Limb (tissue), 2 donors: ENCODE results near the gene ZNF595.
"Not testable (repeated sequence)": the region's sequence is repeated elsewhere in the genome, so short reads cannot be mapped to it uniquely, and the experiment has no call there.

ENCODE experiments used
- DNase-seq, 2 donors: peaks; one replicate each; pipeline ENCODE4 v3.0.0-alpha.2; 2016; ENCODE audit errors: extremely low spot score in 2 of 2

The ZNF595 gene

DNA sequence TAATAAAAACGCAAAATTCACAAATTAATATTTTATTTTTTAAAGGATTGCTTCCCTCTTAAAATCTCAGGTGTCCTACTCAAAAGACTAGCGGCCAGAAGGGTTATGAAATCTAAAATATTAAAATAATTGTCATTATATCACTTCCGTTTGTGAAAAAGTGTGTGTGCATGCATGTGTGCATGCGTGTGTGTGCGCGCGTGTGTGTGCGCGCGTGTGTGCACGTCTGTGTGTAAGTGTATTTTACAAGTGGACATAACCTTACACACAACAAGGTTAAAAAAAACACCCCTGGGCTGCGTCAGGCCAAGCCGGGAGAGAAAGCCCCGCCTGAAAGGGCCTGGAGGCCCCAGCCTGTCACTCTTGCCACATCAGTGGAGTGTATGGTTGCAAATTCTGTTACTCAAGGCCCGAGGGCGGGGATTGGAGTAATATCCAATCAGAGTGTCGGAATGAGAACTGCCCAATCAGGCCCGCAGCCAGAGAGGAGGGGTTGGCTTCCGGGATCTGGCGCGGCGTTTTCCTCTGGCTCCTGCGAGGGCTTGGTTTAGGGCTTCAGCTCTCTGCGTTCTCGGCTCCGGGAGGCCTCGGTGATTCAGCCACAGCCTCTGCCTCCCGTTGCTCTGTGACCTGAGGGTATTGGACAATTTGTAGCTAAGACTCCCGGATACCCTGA, at the start of gene ZNF595:
Gene ZNF595, plus strand, starts transcription at position 518 of the 676 bp plus-strand sequence. CDS start 168 bp downstream, outside the sequence.
- DNase-seq: not testable (repeated sequence)

DNA sequence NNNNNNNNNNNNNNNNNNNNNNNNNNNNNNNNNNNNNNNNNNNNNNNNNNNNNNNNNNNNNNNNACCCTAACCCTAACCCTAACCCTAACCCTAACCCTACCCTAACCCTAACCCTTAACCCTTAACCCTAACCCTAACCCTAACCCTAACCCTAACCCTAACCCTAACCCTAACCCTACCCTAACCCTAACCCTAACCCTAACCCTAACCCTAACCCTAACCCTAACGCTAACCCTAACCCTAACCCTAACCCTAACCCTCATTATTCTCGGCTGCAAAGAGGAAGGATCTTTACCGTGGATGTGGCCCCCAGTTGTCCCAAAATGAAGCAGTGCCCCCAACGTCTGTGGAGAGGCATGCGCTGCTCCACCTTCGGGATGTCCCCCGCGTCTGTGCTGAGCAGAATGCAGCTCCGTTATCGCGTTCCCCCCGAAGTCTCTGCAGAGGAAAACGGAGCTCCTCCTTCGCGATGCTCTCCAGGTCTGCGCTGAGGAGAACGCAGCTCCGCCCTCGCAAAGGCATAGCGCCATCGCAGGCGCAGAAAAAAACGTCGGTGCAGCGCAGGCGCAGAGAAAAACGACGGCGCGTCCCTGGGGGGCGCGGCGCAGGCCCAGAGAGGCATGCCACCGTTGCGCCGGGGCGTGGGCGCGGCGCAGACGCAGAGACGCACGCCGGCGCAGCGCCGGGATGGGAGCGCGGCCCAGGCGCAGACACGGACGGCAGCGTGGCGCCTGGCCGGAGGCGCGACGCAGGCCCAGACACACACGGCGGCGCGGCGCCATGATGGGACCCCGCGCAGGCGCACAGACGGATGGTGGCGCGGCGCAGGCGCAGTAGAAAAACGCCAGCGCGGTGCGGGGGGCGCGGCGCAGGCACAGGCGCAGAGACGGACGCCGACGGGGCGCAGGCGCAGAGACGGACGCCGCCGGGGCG, 42.9 kb upstream of the ZNF595 start:
- peak in 1 of 2 donors; percentile 31 for DNase-seq

DNA sequence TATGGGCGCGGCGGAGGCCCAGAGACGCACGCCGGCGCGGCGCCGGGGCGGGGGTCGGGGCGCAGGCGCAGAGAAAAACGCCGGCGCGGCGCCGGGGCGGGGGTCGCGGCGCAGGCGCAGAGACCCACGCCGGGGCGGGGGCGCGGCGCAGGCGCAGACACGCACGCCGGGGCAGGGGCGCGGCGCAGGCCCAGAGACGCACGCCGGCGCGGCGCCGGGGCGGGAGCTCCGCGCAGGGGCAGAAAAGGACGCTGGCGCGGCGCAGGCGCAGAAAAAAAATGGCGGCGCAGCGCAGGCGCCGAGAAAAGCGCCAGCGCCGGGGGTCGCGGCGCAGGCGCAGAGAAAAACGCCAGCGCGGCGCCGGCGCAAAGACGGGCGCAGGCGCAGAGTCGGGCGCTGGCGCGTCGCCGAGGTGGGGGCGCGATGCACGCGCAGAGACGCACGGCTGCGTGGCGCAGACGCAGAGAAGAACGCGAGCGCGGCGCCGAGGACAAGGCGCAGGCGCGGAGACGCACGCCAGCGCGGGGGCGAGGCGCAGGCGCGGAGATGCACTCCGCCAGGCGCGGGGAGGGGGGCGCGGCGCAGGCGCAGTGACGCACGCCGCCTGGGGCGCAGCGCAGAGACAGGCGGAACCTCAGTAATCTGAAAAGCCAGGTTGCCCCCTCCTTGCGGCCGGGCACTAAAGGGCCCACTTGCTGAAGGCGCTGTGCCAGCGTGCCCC, 41.9 kb upstream of the ZNF595 start:
- not testable (repeated sequence) for DNase-seq

DNA sequence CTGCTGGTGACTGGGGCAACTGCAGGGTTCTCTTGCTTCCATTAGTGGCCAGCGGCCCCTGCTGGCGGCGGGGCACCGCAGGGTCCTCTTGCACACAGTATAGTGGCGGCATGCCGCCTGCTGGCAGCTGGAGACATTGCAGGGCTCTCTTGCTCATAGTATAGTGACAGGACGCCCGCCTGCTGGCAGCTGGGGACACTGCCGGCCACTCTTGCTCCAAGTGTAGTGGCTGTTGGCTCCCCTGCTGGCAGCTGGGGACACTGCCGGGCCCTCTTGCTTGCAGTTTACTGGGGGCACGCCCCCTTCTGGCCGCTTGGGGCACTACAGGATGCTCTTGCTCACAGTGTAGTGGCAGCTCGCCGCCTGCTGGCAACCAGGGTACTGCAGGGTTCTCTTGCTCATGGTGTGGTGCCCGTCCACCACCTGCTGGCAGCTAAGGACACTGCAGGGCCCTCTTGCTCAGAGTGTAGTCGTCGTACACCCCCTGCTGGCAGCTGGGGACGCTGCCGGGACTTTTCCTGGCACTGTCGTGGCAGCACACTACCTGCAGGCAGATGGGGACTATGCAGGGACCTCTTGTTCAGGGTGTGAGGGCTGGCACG, 41.2 kb upstream of the ZNF595 start:
- DNase-seq: peak in 1 of 2 donors; percentile 32

DNA sequence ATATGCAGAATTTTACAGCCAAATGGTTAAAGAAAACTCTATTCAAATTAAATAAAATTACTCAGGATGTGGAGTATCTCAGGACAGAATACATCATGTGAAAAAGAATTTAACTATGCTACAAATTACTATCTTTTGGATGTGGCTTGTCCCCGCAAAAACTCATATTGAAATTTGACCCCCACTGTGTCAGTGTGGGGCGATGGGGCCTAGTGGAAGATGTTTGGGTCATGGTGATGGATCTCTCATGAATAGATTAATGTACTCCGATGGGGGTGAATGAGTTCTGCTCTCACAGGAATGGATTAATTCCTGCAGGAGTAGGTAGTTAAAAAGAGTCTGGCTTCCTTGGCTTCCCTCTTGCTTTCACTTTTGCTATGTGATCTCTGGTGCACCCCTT, 35.0 kb upstream of the ZNF595 start:
- DNase-seq: not testable (repeated sequence)

DNA sequence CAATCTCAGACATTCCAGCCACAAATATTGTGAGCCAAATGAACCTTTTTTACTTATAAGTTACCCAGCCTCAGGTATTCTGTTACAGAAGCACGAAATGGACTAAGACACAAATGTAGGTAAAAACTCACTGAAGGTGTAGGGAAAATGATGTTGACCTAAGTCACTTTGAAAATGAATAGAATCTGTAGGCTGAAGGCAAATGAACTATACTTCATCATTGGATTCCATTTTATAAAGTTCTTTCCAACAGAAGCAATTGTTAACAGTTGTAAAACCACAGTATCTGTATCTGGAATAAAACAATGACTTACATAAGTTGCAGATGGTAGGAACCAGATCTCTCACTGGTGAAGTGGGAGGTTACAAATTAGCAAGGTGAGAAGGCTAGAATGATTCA, 34.5 kb upstream of the ZNF595 start:
- DNase-seq: not testable (repeated sequence)

DNA sequence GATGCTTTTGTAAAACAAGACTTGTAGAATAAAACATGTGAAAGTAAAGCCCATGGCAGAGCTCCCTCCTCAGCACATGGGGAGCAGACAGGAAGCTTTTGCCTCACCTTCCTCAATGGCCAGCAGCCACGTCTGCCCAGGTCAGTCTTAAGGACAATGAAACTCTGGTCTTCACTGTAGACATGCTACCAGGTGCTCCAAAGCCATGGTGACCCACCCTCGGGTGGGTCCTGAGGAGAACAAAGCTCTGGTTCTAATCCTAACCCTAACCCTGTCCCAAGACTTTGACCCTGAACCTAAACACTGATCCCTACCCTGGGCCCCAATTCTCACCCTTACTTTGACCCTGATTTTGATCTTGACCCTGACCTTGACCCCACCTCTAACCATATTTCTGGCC, 30.2 kb upstream of the ZNF595 start:
- not testable (repeated sequence) for DNase-seq

DNA sequence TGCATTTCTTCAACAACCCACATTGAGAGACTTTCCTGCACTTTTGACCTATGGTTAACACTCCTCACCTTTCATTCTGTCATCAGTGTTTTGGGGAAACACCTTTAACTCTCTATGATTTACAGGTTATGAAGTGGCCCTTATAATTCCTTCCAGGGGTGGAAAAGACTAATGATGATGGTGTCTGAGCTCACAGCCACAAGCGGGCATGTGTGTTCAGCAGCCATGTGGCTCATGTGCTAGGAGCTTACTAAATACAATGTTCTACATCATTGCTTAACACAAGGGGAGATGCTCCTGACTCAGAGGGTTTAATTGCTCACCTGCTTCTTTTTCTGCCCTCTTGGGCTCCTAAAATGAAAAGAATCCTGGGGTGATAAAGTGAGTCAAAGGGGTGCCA, 28.8 kb upstream of the ZNF595 start:
- DNase-seq: not testable (repeated sequence)

DNA sequence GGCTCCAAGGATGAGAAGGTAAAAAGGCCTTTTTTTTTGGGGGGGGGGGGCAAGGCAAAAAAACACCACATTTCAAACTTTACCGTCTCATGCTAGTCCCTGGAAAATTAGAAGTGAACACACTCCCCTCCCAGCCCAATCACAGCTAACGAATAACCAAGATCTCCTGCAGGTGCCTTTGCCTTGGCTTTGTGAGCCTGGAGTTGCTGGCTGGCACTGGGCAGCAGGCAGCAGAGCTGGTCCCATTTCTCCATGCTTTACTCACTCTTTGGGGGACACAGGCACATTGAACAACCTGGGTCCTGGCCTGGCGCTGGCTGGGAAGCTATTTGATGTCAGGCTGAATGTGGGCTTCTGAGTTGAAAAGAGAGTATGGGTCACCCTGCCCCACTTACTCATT, 25.6 kb upstream of the ZNF595 start:
- DNase-seq: not testable (repeated sequence)

DNA sequence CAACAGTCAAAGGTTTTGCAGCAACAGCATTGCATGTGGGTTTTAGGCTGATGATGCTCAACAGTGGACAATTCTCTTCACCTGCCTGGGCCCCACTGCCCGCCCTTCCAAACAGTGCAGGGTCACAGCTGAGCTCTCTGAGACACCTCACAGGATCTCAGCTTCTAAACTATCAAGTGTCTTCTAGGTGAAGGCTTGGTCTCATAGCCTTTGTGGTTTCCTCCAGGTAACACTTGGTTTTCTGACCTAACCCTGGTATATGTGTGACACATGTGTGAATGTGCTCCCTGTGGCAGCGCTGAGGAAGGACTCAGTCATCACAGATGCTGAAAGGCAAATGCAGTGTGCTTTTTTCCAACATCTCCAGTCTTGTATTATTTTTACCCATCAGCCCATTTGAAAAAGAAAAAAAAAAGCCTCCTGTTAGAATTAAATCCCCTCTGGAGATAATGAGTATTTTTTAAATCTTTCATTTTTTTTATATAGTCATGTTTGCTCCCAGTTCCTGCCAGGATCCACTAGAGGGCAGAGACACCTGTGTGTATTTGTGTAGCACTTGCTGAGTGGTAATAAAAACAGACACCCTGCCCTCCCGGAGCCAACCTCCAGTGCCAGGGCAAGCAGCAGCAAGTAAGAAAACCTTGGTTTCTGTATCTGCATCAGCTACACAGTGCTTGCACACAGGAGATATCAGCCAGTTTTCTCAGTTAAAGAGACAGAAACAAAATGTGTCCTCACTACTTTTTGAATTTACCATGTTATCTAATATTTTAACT, 24.2 kb upstream of the ZNF595 start:
- not testable (repeated sequence) for DNase-seq

DNA sequence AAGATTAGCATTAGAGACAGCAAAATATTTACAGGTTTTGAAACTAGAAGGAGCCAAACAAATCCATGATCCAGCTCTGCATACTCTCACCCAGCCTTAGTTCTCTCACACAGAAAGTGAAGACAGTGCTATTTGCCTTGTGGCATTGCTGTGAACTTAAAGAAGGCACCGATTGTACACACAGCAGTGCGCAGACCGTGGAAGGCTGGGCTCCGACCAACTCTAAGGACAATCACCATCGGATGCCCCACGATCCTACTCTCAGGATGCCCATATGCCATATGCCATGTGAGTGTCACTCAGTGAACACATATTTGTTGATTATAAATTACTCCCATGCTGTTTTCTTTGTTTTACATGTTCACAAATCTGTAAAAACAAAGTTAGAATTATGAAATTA, 19.8 kb upstream of the ZNF595 start:
- DNase-seq: not testable (repeated sequence)

DNA sequence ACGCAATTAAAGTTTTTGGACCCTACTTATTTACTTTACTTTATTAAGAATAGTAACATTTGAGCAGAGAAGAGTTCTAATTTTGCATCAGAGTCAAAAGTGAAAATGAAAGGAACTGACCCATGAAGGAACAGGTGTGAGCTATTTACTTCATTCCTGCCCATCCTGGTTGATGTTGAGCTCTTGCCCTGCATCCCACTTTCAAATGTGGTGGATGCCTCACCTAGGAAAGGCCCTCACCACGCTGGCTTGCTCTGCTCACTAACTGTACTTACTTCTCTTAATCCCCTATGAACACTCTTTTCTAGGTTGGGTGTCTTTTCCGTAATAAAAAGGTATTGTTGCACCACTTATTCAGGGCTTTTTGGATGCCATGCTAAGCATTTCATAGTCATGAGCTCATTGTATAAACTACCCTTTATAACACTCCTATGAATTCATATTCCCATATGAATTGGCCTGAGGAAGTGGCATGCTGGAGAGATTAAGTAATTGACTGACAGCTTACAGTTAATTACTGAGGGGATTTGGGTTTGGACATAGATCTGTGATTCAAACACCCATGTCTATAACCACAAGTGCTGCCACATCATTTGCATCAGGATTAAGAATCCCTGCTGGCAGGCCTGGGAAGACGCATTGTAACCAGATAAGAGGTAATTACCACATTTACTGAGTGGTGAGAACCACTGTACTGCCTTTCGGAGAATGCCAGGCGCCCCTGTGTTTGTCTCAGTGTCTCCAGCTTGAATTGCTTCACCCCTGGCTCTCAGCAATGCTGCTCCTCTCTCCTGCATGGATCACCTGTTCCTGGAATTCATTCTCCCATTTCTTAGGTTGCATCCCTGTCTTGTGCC, 16.3 kb upstream of the ZNF595 start:
- DNase-seq: not testable (repeated sequence)

DNA sequence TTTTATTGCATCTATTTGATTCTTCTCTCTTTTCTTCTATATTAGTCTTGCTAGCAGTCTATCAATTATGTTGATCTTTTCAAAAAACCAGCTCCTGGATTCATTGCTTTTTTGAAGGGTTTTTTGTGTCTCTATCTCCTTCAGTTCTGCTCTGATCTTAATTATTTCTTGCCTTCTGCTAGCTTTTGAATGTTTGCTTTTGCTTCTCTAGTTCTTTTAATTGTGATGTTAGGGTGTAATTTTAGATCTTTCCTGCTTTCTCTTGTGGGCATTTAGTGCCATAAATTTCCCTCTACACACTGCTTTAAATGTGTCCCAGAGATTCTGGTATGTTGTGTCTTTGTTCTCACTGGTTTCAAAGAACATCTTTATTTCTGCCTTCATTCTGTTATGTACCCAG, 14.9 kb upstream of the ZNF595 start:
- DNase-seq: not testable (repeated sequence)

DNA sequence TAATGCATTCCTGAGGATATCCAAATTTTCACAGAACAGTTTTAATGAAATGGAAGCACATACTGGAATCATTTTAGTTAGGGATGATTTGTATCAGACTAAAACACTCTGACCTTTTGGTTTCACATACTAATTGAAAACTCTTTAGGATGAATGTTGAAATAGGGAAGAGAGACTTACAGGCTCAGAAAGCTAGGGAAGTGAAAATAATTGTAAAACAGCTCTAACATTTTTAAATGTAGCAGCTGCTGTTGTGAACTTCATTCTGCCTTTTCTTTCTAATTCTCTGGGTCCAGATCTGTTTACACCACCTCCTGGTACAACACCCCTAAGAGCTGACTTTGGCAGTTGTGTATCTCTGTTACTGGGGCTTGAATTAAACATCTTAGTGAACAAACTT, 9.7 kb upstream of the ZNF595 start:
- DNase-seq: not testable (repeated sequence)

DNA sequence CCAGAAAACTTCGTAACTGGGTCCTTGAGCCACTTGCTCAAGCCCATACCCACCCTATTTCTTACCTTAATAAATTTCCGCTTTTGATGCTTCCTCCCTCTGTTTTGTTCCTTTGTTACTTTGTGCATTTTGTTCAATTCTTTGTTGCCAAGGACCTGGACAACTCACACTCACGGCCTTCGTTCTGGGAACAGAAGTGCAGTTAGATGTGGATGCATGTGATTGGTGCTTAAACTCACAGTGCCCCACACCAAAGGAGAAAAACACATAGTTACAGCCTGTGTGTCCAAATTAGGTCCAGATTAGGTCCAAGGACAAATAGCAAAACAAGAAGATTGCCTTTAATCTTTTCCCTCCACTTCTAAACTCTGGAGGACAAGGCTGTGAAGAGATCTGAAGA, 1.9 kb upstream of the ZNF595 start:
- DNase-seq: not testable (repeated sequence)

DNA sequence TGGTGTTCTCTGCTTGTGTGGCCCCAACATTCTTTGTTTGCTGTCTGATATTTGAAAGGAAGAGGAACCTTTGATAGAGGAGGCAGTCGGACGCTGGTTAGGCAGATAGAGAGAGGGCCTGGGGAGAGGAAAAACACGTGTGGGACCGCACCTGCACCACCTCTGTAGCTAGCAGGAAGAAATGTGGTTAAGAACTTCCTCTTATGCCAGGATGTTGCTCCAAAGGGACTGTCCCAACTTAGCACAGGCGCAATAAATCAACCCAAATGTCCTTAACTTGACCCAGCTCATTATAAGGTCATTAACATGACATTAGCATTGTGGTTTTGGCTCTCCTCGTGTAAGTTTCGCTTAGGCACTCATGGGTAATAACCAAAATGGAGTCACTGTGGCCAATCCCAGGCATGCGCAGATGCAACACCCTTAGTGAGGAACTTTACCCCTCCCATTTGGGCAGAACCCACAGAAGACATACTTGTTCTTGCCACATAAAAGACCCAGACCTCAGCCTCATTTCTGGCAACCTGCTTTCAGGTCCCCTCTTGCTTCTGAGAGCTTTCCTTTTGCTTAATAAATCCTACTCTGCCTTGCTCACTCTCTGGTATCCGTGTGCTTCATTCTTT, 1.4 kb upstream of the ZNF595 start:
- DNase-seq: not testable (repeated sequence)

DNA sequence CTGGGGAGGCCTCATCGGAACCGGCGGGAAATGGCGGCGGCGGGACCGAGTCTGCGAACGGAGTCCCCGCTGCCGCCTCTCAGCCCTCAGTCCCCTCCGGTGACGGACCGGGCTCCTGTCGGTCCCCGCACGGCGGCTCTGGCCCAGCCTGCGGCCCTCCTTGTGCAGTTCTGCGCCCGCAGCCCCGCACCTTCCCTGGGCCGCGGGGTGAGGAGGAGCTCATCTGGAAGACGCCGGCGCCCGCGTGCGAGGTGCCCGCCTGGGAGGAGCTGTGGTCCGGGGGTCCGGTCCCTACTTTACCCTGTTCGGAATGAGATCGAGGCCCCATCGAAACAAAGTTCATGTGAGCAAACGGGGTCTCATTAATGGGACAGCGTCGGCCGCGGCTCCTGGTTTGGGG, 400 bp downstream of the ZNF595 start:
- DNase-seq: not testable (repeated sequence)

DNA sequence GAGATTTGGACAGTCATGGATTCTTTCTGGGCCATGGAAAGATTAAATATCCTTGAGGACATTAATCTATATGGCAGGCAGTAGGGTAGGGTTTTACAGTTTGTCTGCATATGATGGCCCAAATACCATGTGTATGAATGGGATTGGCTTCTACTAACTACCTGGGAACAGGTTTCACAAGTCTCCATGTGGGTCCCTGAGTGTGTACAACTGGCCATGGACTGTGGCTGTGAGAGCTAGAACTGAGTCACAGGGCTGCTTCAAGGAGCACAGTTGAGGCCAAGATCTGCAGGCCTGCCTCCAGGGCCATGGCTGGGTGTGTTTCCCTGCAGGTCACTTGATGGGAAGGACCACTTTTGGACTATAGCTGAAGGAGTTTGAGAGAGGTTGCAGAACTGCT, 11.6 kb downstream of the ZNF595 start:
- not testable (repeated sequence) for DNase-seq

DNA sequence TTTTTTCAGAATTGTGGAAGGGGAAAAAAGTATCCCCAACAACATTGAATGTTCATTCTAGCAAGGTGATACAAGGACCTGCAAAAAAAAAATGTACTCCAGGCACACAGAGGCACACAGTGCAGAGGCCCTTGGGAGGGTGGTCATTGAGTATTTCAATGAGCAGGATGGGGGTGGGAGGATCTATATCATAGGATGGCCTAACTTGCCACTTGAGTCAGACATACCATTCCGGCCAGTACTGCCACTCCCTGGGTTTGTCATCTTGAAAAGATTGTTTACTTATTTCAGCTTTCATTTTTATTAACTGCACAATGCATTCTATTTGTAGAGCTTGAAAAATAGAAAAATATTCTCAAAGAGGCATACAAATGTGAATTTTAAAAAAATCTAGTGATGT, 18.7 kb downstream of the ZNF595 start:
- no peak for DNase-seq
